Fibroblast of pulmonary artery (primary cell): Measurements from ENCODE around the gene APH1A.
A peak's percentile ranks its signal among the peaks of the same experiment; 100 is the strongest.
"Not testable (repeated sequence)": the region's sequence is repeated elsewhere in the genome, so short reads cannot be mapped to it uniquely, and the experiment has no call there.

Experiments used
- DNase-seq: peaks from one replicate; pipeline ENCODE4 v3.0.0-alpha.2; 2010; ENCODE audit warnings: low read depth
- H3K4me3 ChIP-seq: replicated peaks from 2 replicates; pipeline ENCODE4 v1.5.1; 2011; ENCODE audit warnings: low read depth, mild to moderate bottlenecking, control low read depth, low read length, moderate library complexity
- CTCF ChIP-seq: IDR thresholded peaks from 2 replicates; pipeline ENCODE4 v1.5.1; 2011; ENCODE audit warnings: mild to moderate bottlenecking, control low read depth, low read length, inconsistent platforms; ENCODE audit errors: missing control alignments

Gene APH1A

GRCh38 chr1:150233359-150234308, 35.2 kb downstream of the APH1A start:
- peak; percentile 48 for DNase-seq
- H3K4me3 ChIP-seq, result peak overlapping the region; percentile 82
- TF ChIP-seq CTCF, result no peak

GRCh38 chr1:150232921-150233320, 35.9 kb downstream of the APH1A start:
- H3K4me3 ChIP-seq, DNase-seq: not testable (repeated sequence)

GRCh38 chr1:150228246-150228645, 40.6 kb downstream of the APH1A start:
- H3K4me3 ChIP-seq, DNase-seq: not testable (repeated sequence)

- no peak overlapping the region for H3K4me3 ChIP-seq
- TF ChIP-seq CTCF, result no peak
- DNase-seq, result no peak
Measured at GRCh38 chr1:150227228-150227627, 41.6 kb downstream of the APH1A start.

GRCh38 chr1:150226486-150226885, 42.3 kb downstream of the APH1A start:
- TF ChIP-seq CTCF, result no peak
- no peak overlapping the region for H3K4me3 ChIP-seq
- DNase-seq, result no peak

GRCh38 chr1:150225546-150225945, 43.3 kb downstream of the APH1A start:
- H3K4me3 ChIP-seq, result no peak overlapping the region
- DNase-seq, result no peak
- no peak for TF ChIP-seq CTCF

GRCh38 chr1:150224983-150225382, 43.8 kb downstream of the APH1A start:
- no peak for DNase-seq
- no peak for TF ChIP-seq CTCF
- H3K4me3 ChIP-seq, result no peak overlapping the region

GRCh38 chr1:150221552-150221951, 47.3 kb downstream of the APH1A start:
- H3K4me3 ChIP-seq, result no peak overlapping the region
- DNase-seq, result peak; percentile 53
- TF ChIP-seq CTCF, result peak; percentile 52

- H3K4me3 ChIP-seq, DNase-seq: not testable (repeated sequence)
Measured at GRCh38 chr1:150215855-150216254, 53.0 kb downstream of the APH1A start.
